ENCODE measurements around the gene E2F3. TPM values are rescaled to one million over a fixed set of nuclear protein-coding genes. Genes with fewer than 3 reads are reported as not detected.

Gene E2F3
- total RNA-seq, 1 experiment from 2014 or later = 18.7 TPM

- H3K4me1 Mint-ChIP-seq (ENCODE audit: insufficient read depth, unreplicated experiment) = peaks cover 42% of the 10 kb centered on the region
- ChIA-PET CTCF (interaction anchor here (0.6 to 1.0 kb wide), 2 partner anchors 11 to 104 kb away, joined by 3 to 9 read pairs; no protein-coding TSS in a partner anchor), POLR2A (no interaction called here)
- no peak overlapping the region for H3K4me3 Mint-ChIP-seq (ENCODE audit: unreplicated experiment)
- peaks cover 26% of the 10 kb centered on the region for H3K36me3 Mint-ChIP-seq (ENCODE audit: insufficient read depth, unreplicated experiment)
- intact Hi-C loops (cut with micrococcal nuclease) = no loop called here
- no peaks in the 10 kb centered on the region for H3K27me3 Mint-ChIP-seq (ENCODE audit: insufficient read depth, unreplicated experiment)
- no peak for TF ChIP-seq CTCF (IDR thresholded peaks at IDR 0.05; ENCODE audit: unreplicated experiment)
- H3K27ac Mint-ChIP-seq (ENCODE audit: low read depth, unreplicated experiment) = no peak overlapping the region
- BruUV-seq (replicated peaks) = no TSS peak
- H3K9me3 Mint-ChIP-seq (ENCODE audit: unreplicated experiment) = no peaks in the 10 kb centered on the region
- no peak for DNase-seq (ENCODE audit: unreplicated experiment)
Observed at GRCh38 chr6:20538907-20539306, 137.2 kb downstream of the E2F3 start.

- Mint-ChIP-seq H3K27me3 (ENCODE audit: insufficient read depth, unreplicated experiment) (no peaks in the 10 kb centered on the region), H3K4me3 (ENCODE audit: unreplicated experiment) (no peak overlapping the region), H3K27ac (ENCODE audit: low read depth, unreplicated experiment) (peak overlapping the region; percentile 59), H3K9me3 (ENCODE audit: unreplicated experiment) (no peaks in the 10 kb centered on the region), H3K4me1 (ENCODE audit: insufficient read depth, unreplicated experiment) (peaks cover 42% of the 10 kb centered on the region), H3K36me3 (ENCODE audit: insufficient read depth, unreplicated experiment) (peaks cover 26% of the 10 kb centered on the region)
- BruUV-seq (replicated peaks) = no TSS peak
- CTCF ChIA-PET = interaction anchor here (0.6 kb wide), 1 partner anchor 105 kb away, joined by 3 read pairs; no protein-coding TSS in a partner anchor
- no peak for DNase-seq (ENCODE audit: unreplicated experiment)
- TF ChIP-seq CTCF (IDR thresholded peaks at IDR 0.05; ENCODE audit: unreplicated experiment) = no peak
- POLR2A ChIA-PET = no interaction called here
- intact Hi-C loops (cut with micrococcal nuclease) = no loop called here
Observed at GRCh38 chr6:20539387-20539786, 137.7 kb downstream of the E2F3 start.

GRCh38 chr6:20540683-20541082 lies 139.0 kb downstream of the E2F3 start:
- CTCF ChIA-PET = interaction anchor here (0.9 to 2.0 kb wide), 2 partner anchors 10 to 13 kb away, joined by 5 to 11 read pairs; no protein-coding TSS in a partner anchor

GRCh38 chr6:20541382-20541781 lies 139.7 kb downstream of the E2F3 start:
- no peak for DNase-seq (ENCODE audit: unreplicated experiment)
- no peaks in the 10 kb centered on the region for H3K9me3 Mint-ChIP-seq (ENCODE audit: unreplicated experiment)
- TF ChIP-seq CTCF (IDR thresholded peaks at IDR 0.05; ENCODE audit: unreplicated experiment) = no peak
- intact Hi-C loops (cut with micrococcal nuclease) = no loop called here
- CTCF ChIA-PET = interaction anchor here (0.8 to 2.0 kb wide), 3 partner anchors 11 to 136 kb away, joined by 3 to 11 read pairs (median 5); no protein-coding TSS in a partner anchor
- H3K4me3 Mint-ChIP-seq (ENCODE audit: unreplicated experiment) = no peak overlapping the region
- H3K27ac Mint-ChIP-seq (ENCODE audit: low read depth, unreplicated experiment) = no peak overlapping the region
- no peaks in the 10 kb centered on the region for H3K27me3 Mint-ChIP-seq (ENCODE audit: insufficient read depth, unreplicated experiment)
- no TSS peak for BruUV-seq (replicated peaks)
- POLR2A ChIA-PET = interaction anchor here (1.2 to 1.3 kb wide), 2 partner anchors 11 to 141 kb away, joined by 3 read pairs; no protein-coding TSS in a partner anchor
- H3K4me1 Mint-ChIP-seq (ENCODE audit: insufficient read depth, unreplicated experiment) = peaks cover 31% of the 10 kb centered on the region
- H3K36me3 Mint-ChIP-seq (ENCODE audit: insufficient read depth, unreplicated experiment) = peaks cover 34% of the 10 kb centered on the region

More at GRCh38 chr6:20540683-20541082, 139.0 kb downstream of the E2F3 start:
- DNase-seq (ENCODE audit: unreplicated experiment) = peak; percentile 57
- POLR2A ChIA-PET = interaction anchor here (1.2 kb wide), 1 partner anchor 11 kb away, joined by 3 read pairs; no protein-coding TSS in a partner anchor
- peaks cover 27% of the 10 kb centered on the region for H3K36me3 Mint-ChIP-seq (ENCODE audit: insufficient read depth, unreplicated experiment)
- H3K4me1 Mint-ChIP-seq (ENCODE audit: insufficient read depth, unreplicated experiment) = peaks cover 36% of the 10 kb centered on the region
- H3K4me3 Mint-ChIP-seq (ENCODE audit: unreplicated experiment) = no peak overlapping the region
- intact Hi-C loops (cut with micrococcal nuclease) = no loop called here
- no TSS peak for BruUV-seq (replicated peaks)
- H3K27ac Mint-ChIP-seq (ENCODE audit: low read depth, unreplicated experiment) = no peak overlapping the region
- H3K27me3 Mint-ChIP-seq (ENCODE audit: insufficient read depth, unreplicated experiment) = no peaks in the 10 kb centered on the region
- no peak for TF ChIP-seq CTCF (IDR thresholded peaks at IDR 0.05; ENCODE audit: unreplicated experiment)
- no peaks in the 10 kb centered on the region for H3K9me3 Mint-ChIP-seq (ENCODE audit: unreplicated experiment)

All from MCF 10A (cell line).